Superior temporal gyrus (tissue), 1 donor: ENCODE results near the gene A2ML1.
"Not testable (repeated sequence)": the region's sequence is repeated elsewhere in the genome, so short reads cannot be mapped to it uniquely, and the experiment has no call there.

ENCODE experiments used
- DNase-seq: peaks from one replicate; pipeline ENCODE4 v3.0.0-alpha.2; 2016; ENCODE audit errors: extremely low spot score

The A2ML1 gene

GRCh38 chr12:8852119-8852518, 29.7 kb downstream of the A2ML1 start:
- DNase-seq, result no peak

- DNase-seq, result no peak
These were observed 33.5 kb downstream of the A2ML1 start for GRCh38 chr12:8855891-8856290.

GRCh38 chr12:8859448-8859847, 37.0 kb downstream of the A2ML1 start:
- DNase-seq, result not testable (repeated sequence)

GRCh38 chr12:8860165-8860961, 37.9 kb downstream of the A2ML1 start:
- DNase-seq, result peak; percentile 38

GRCh38 chr12:8866429-8866828, 44.0 kb downstream of the A2ML1 start:
- DNase-seq, result no peak

GRCh38 chr12:8867009-8867408, 44.6 kb downstream of the A2ML1 start:
- DNase-seq, result no peak

GRCh38 chr12:8867786-8868185, 45.4 kb downstream of the A2ML1 start:
- DNase-seq, result no peak

GRCh38 chr12:8870586-8870985, 48.2 kb downstream of the A2ML1 start:
- no peak for DNase-seq

- no peak for DNase-seq
These were observed 48.6 kb downstream of the A2ML1 start for GRCh38 chr12:8871068-8871467.

- DNase-seq, result no peak
These were observed 54.5 kb downstream of the A2ML1 start for GRCh38 chr12:8876887-8877286.

GRCh38 chr12:8886502-8887284, 64.3 kb downstream of the A2ML1 start:
- no peak for DNase-seq

- no peak for DNase-seq
These were observed 64.9 kb downstream of the A2ML1 start for GRCh38 chr12:8887285-8887715.

GRCh38 chr12:8890313-8891085, 68.1 kb downstream of the A2ML1 start:
- peak; percentile 82 for DNase-seq

- DNase-seq, result no peak
These were observed 69.6 kb downstream of the A2ML1 start for GRCh38 chr12:8891976-8892375.

- DNase-seq, result no peak
These were observed 72.0 kb downstream of the A2ML1 start for GRCh38 chr12:8894378-8894777.

GRCh38 chr12:8894986-8895385, 72.6 kb downstream of the A2ML1 start:
- no peak for DNase-seq

GRCh38 chr12:8897081-8897480, 74.7 kb downstream of the A2ML1 start:
- no peak for DNase-seq

- DNase-seq, result no peak
These were observed 77.4 kb downstream of the A2ML1 start for GRCh38 chr12:8899830-8900229.

GRCh38 chr12:8902703-8903102, 80.3 kb downstream of the A2ML1 start:
- DNase-seq, result not testable (repeated sequence)

- no peak for DNase-seq
These were observed 81.2 kb downstream of the A2ML1 start for GRCh38 chr12:8903646-8904045.

GRCh38 chr12:8904665-8905064, 82.2 kb downstream of the A2ML1 start:
- no peak for DNase-seq

GRCh38 chr12:8905546-8905945, 83.1 kb downstream of the A2ML1 start:
- no peak for DNase-seq
